Erythroblast (primary cell): ENCODE measurements around the gene NID1.

Experiments used
- GATA1 ChIP-seq: IDR thresholded peaks from 2 replicates; pipeline ENCODE4 v1.6.1; 2011; ENCODE audit warnings: low read depth, mild to moderate bottlenecking, control low read depth, low read length, moderate library complexity
- POLR2A ChIP-seq: IDR thresholded peaks from 2 replicates; pipeline ENCODE4 v1.6.1; 2011; ENCODE audit warnings: mild to moderate bottlenecking, low read length

DNA sequence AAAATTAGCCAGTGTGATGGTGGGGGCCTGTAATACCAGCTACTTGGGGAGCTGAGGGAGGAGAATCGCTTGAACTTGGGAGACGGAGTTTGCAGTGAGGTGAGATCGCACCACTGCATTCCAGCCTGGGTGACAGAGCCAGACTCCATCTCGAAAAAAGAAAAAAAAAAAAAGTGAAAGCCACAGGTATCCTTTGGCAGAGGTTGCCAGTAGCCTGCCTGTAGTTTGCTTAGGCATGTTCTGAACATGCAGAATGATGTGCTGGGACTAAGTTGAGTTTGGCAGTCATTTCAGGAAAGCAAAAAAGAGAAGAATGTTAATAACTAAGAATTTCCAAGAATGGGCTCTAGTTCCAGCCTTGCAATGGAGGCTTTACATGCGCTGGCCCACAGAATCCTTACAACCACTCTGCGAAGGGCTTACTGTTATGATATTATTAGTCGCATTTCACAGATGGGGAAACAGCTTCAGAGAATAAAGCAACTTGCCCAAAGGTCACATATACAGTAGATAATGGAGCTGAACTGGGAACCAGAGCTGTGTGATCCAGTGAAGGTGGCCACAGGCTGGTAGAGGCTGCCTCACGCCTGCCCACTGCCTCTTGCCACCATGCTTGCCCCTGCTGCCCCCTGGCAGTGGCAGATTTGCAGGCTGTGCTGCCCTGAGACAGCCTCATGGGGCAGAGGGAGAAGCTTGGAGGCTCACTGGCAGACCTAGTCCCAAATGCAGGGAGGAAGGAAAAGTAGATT is 131.7 kb downstream of the NID1 start:
- TF ChIP-seq POLR2A (no peak), GATA1 (no peak)
